Left ventricle myocardium superior (tissue), 1 donor: ENCODE data around the gene ENOX1. TPM values are rescaled to one million over a fixed set of nuclear protein-coding genes. Genes with fewer than 3 reads are reported as not detected.

Experiments
- ATAC-seq: fragments of 200-7000 bp; cut with Tn5 transposase; one replicate; pipeline ENCODE4 v1.9.1; 2020; ENCODE audit warnings: mild to moderate bottlenecking, moderate library complexity
- DNase-seq: peaks from one replicate; pipeline ENCODE4 v3.0.0-alpha.2; 2020
- intact Hi-C: fragments of 100-400 bp; cut with micrococcal nuclease; formaldehyde crosslinking; loops from one replicate; pipeline ENCODE4 v1.11.0; 2022
- total RNA-seq: library from RNA; stranded (reverse); fragmentation: NEBNext Ultra II Directional; extraction: Animal tissue kit (Norgen Biotek cat#: 25700); gene quantifications from one replicate; pipeline ENCODE4 v1.2.1, GENCODE V29; 2021
- donor health status: DM: no; HTN: yes; CAD: no; lungs with severe emphysema.

The ENOX1 gene
- total RNA-seq, 1 donor from 2014 or later, result 6.8 TPM

GRCh38 chr13:43648733-43649132 is 138.0 kb downstream of the ENOX1 start:
- intact Hi-C loops, result no loop called here
- DNase-seq (no peak), ATAC-seq (peak; percentile 41)

GRCh38 chr13:43647471-43647870 is 139.3 kb downstream of the ENOX1 start:
- DNase-seq (no peak), ATAC-seq (no peak)
- intact Hi-C loops, result no loop called here

- DNase-seq (no peak), ATAC-seq (no peak)
- intact Hi-C loops, result no loop called here
Observed at GRCh38 chr13:43640476-43640875, 146.3 kb downstream of the ENOX1 start.

- no peak for DNase-seq
- no peak for ATAC-seq
- intact Hi-C loops, result no loop called here
Observed at GRCh38 chr13:43631106-43631505, 155.7 kb downstream of the ENOX1 start.

GRCh38 chr13:43629691-43630480 is 156.9 kb downstream of the ENOX1 start:
- intact Hi-C loops, result no loop called here
- ATAC-seq (no peak), DNase-seq (no peak)

- ATAC-seq (no peak), DNase-seq (no peak)
- intact Hi-C loops, result no loop called here
Observed at GRCh38 chr13:43626994-43627393, 159.8 kb downstream of the ENOX1 start.

- DNase-seq (no peak), ATAC-seq (no peak)
- intact Hi-C loops, result no loop called here
Observed at GRCh38 chr13:43614063-43614462, 172.7 kb downstream of the ENOX1 start.

- intact Hi-C loops, result no loop called here
- no peak for DNase-seq
- peak; percentile 40 for ATAC-seq
Observed at GRCh38 chr13:43611281-43612273, 175.2 kb downstream of the ENOX1 start.

- DNase-seq, result no peak
- peak; percentile 87 for ATAC-seq
- intact Hi-C loops, result no loop called here
Observed at GRCh38 chr13:43608400-43609137, 178.2 kb downstream of the ENOX1 start.

- DNase-seq (no peak), ATAC-seq (no peak)
- intact Hi-C loops, result no loop called here
Observed at GRCh38 chr13:43597599-43597945, 189.2 kb downstream of the ENOX1 start.

GRCh38 chr13:43596924-43597598 is 189.7 kb downstream of the ENOX1 start:
- ATAC-seq (no peak), DNase-seq (no peak)
- intact Hi-C loops, result no loop called here

GRCh38 chr13:43596006-43596405 is 190.8 kb downstream of the ENOX1 start:
- ATAC-seq, result no peak
- intact Hi-C loops, result no loop called here
- no peak for DNase-seq

GRCh38 chr13:43587376-43587775 is 199.4 kb downstream of the ENOX1 start:
- intact Hi-C loops, result no loop called here
- ATAC-seq (no peak), DNase-seq (no peak)

GRCh38 chr13:43584751-43585150 is 202.0 kb downstream of the ENOX1 start:
- no peak for DNase-seq
- intact Hi-C loops, result no loop called here
- no peak for ATAC-seq

GRCh38 chr13:43583321-43583720 is 203.5 kb downstream of the ENOX1 start:
- DNase-seq (no peak), ATAC-seq (no peak)
- intact Hi-C loops, result no loop called here

- intact Hi-C loops, result no loop called here
- ATAC-seq, result peak; percentile 78
- DNase-seq, result no peak
Observed at GRCh38 chr13:43580280-43580679, 206.5 kb downstream of the ENOX1 start.

GRCh38 chr13:43579321-43579720 is 207.5 kb downstream of the ENOX1 start:
- ATAC-seq, result no peak
- intact Hi-C loops, result no loop called here
- no peak for DNase-seq

GRCh38 chr13:43574605-43575004 is 212.2 kb downstream of the ENOX1 start:
- intact Hi-C loops, result no loop called here
- ATAC-seq (no peak), DNase-seq (no peak)
